ENCODE measurements around the gene HADHB. TPM values are rescaled to one million over a fixed set of nuclear protein-coding genes. Genes with fewer than 3 reads are reported as not detected.

The HADHB gene
- polyA plus RNA-seq, 1 of the 3 experiments (the other 2 are of a cell fraction), result 108 TPM

GRCh38 chr2:26237868-26238267 lies 6.9 kb upstream of the HADHB start:
- H3K36me3 ChIP-seq (replicated peaks in 1 of 2; ENCODE audit: control insufficient read depth in 1 of 2, insufficient read depth in 2 of 2, low read length in 1 of 2), result peaks cover 42 to 43% of the 10 kb centered on the region in 2 experiments
- H3K79me2 ChIP-seq (ENCODE audit: insufficient read depth), result peaks cover 46% of the 10 kb centered on the region

GRCh38 chr2:26238311-26238958 lies 6.3 kb upstream of the HADHB start:
- peaks cover 52% of the 10 kb centered on the region for H3K79me2 ChIP-seq (ENCODE audit: insufficient read depth)
- H3K9ac ChIP-seq, result no peak overlapping the region
- no peak overlapping the region for H2AFZ ChIP-seq (ENCODE audit: low read depth)
- CTCF ChIA-PET, result interaction anchor here (0.8 to 1.6 kb wide), 3 partner anchors 23 to 340 kb away, joined by 3 to 6 read pairs (median 3); no protein-coding TSS in a partner anchor
- TF ChIP-seq YY1 (IDR thresholded peaks at IDR 0.05; ENCODE audit: low read depth) (no peak), EP300 (IDR thresholded peaks at IDR 0.05; ENCODE audit: borderline replicate concordance in 1 of 2, low read depth in 1 of 2, low read length in 1 of 2) (no peak), SIN3A (IDR thresholded peaks at IDR 0.05; ENCODE audit: borderline replicate concordance, low read depth, low read length) (no peak), GABPA (IDR thresholded peaks at IDR 0.05; ENCODE audit: low read depth) (no peak), TAF1 (IDR thresholded peaks at IDR 0.05; ENCODE audit: borderline replicate concordance, low read depth, low read length) (no peak), USF2 (IDR thresholded peaks at IDR 0.05; ENCODE audit: borderline replicate concordance, low read depth, low read length) (no peak), FOSL2 (IDR thresholded peaks at IDR 0.05; ENCODE audit: borderline replicate concordance, low read depth) (no peak)
- DNase-seq, result no peak
- no peak overlapping the region for H3K4me2 ChIP-seq
- no peaks in the 10 kb centered on the region for H3K9me2 ChIP-seq
- POLR2A ChIA-PET, result interaction anchor here (0.7 kb wide), 1 partner anchor 1415 kb away, joined by 3 read pairs; no protein-coding TSS in a partner anchor
- H3K27me3 ChIP-seq (ENCODE audit: insufficient read depth), result no peaks in the 10 kb centered on the region
- H3F3A ChIP-seq (replicated peaks; ENCODE audit: insufficient read depth), result no peaks in the 10 kb centered on the region
- H4K20me1 ChIP-seq (ENCODE audit: insufficient read depth), result peaks cover 11% of the 10 kb centered on the region; the same call in 1 of the 2 replicates
- no peak overlapping the region for H3K27ac ChIP-seq (ENCODE audit: low read depth in 2 of 2, low read length in 1 of 2)
- 92% methylated on average over 4 of the region's 4 CpGs for WGBS (ENCODE audit: low lambda C conversion rate)
- no peaks in the 10 kb centered on the region for H3K9me3 ChIP-seq
- H3K4me3 ChIP-seq (ENCODE audit: low read depth in 2 of 2, low read length in 1 of 2), result no peak overlapping the region
- H3K36me3 ChIP-seq (replicated peaks in 1 of 2; ENCODE audit: control insufficient read depth in 1 of 2, insufficient read depth in 2 of 2, low read length in 1 of 2), result peaks cover 37% of the 10 kb centered on the region in 2 experiments
- H3K4me1 ChIP-seq (ENCODE audit: control insufficient read depth in 1 of 2, insufficient read depth in 2 of 2, low read depth in 1 of 2, low read length in 1 of 2), result peaks cover 3 to 9% of the 10 kb centered on the region in 2 experiments; a peak in 3 of 4 replicates

More at GRCh38 chr2:26237868-26238267, 6.9 kb upstream of the HADHB start:
- Histone ChIP-seq H3K4me1 (ENCODE audit: control insufficient read depth in 1 of 2, insufficient read depth in 2 of 2, low read depth in 1 of 2, low read length in 1 of 2) (peaks cover 3 to 9% of the 10 kb centered on the region in 2 experiments; a peak in 3 of 4 replicates), H3K9ac (no peak overlapping the region), H3K27me3 (ENCODE audit: insufficient read depth) (no peaks in the 10 kb centered on the region), H3K27ac (ENCODE audit: low read depth in 2 of 2, low read length in 1 of 2) (no peak overlapping the region), H2AFZ (ENCODE audit: low read depth) (no peak overlapping the region), H3K9me2 (no peaks in the 10 kb centered on the region), H3K4me2 (no peak overlapping the region), H4K20me1 (ENCODE audit: insufficient read depth) (peaks cover 11% of the 10 kb centered on the region; the same call in 1 of the 2 replicates), H3K9me3 (no peaks in the 10 kb centered on the region), H3K4me3 (ENCODE audit: low read depth in 2 of 2, low read length in 1 of 2) (no peak overlapping the region), H3F3A (replicated peaks; ENCODE audit: insufficient read depth) (no peaks in the 10 kb centered on the region)
- CTCF ChIA-PET, result interaction anchor here (0.9 to 1.6 kb wide), 2 partner anchors 91 to 340 kb away, joined by 3 to 6 read pairs; no protein-coding TSS in a partner anchor
- POLR2A ChIA-PET, result interaction anchor here (0.7 kb wide), 1 partner anchor 1416 kb away, joined by 3 read pairs; no protein-coding TSS in a partner anchor
- TF ChIP-seq CHD2 (IDR thresholded peaks at IDR 0.05; ENCODE audit: low read length, partially characterized antibody) (no peak), FOSL2 (IDR thresholded peaks at IDR 0.05; ENCODE audit: borderline replicate concordance, low read depth) (no peak)
- DNase-seq, result no peak
- 100% methylated on average over 1 of the region's 1 CpG for WGBS (ENCODE audit: low lambda C conversion rate)
